GM06990 (cell line): ENCODE measurements around the gene CAMSAP1.
A peak's percentile ranks its signal among the peaks of the same experiment; 100 is the strongest.

Experiments used
- DNase-seq: peaks from one replicate; pipeline ENCODE4 v3.0.0-alpha.2; 2011; ENCODE audit not compliant: insufficient read length; ENCODE audit errors: extremely low read depth
- H3K27me3 ChIP-seq: replicated peaks from 2 replicates; pipeline ENCODE4 v1.6.0; 2011; ENCODE audit warnings: low read length; ENCODE audit not compliant: control insufficient read depth, insufficient read depth
- H3K36me3 ChIP-seq: 2 replicates; pipeline ENCODE4 v1.5.1; 2011; ENCODE audit warnings: low read length; ENCODE audit not compliant: control insufficient read depth, insufficient read depth
- H3K4me3 ChIP-seq: replicated peaks from 2 replicates; pipeline ENCODE4 v1.5.1; 2011; ENCODE audit warnings: low read depth, mild to moderate bottlenecking, control low read depth, low read length
- CTCF ChIP-seq: IDR thresholded peaks from 2 replicates; pipeline ENCODE4 v1.5.1; 2011; ENCODE audit warnings: low read length, control low read depth, mild to moderate bottlenecking, inconsistent platforms; ENCODE audit not compliant: insufficient read depth, poor library complexity, severe bottlenecking

Gene CAMSAP1

GRCh38 chr9:135799261-135799660 lies 108.1 kb downstream of the CAMSAP1 start:
- Histone ChIP-seq H3K36me3 (no peaks in the 10 kb centered on the region), H3K27me3 (no peaks in the 10 kb centered on the region), H3K4me3 (no peak overlapping the region)
- no peak for TF ChIP-seq CTCF
- no peak for DNase-seq

- Histone ChIP-seq H3K27me3 (no peaks in the 10 kb centered on the region), H3K36me3 (no peaks in the 10 kb centered on the region), H3K4me3 (no peak overlapping the region)
- no peak for TF ChIP-seq CTCF
- no peak for DNase-seq
These were observed 109.1 kb downstream of the CAMSAP1 start for GRCh38 chr9:135798263-135798585.

GRCh38 chr9:135797507-135798262 lies 109.7 kb downstream of the CAMSAP1 start:
- peak; percentile 72 for TF ChIP-seq CTCF
- Histone ChIP-seq H3K27me3 (no peaks in the 10 kb centered on the region), H3K4me3 (no peak overlapping the region), H3K36me3 (no peaks in the 10 kb centered on the region)
- no peak for DNase-seq

- no peak for TF ChIP-seq CTCF
- no peak for DNase-seq
- Histone ChIP-seq H3K27me3 (no peaks in the 10 kb centered on the region), H3K36me3 (no peaks in the 10 kb centered on the region), H3K4me3 (no peak overlapping the region)
These were observed 110.4 kb downstream of the CAMSAP1 start for GRCh38 chr9:135796784-135797485.

- TF ChIP-seq CTCF: no peak
- H3K4me3 ChIP-seq: no peak overlapping the region
- no peaks in the 10 kb centered on the region for H3K27me3 ChIP-seq
- DNase-seq: no peak
- no peaks in the 10 kb centered on the region for H3K36me3 ChIP-seq
These were observed 112.0 kb downstream of the CAMSAP1 start for GRCh38 chr9:135795391-135795790.

- Histone ChIP-seq H3K36me3 (no peaks in the 10 kb centered on the region), H3K4me3 (no peak overlapping the region), H3K27me3 (no peaks in the 10 kb centered on the region)
- DNase-seq: no peak
- no peak for TF ChIP-seq CTCF
These were observed 112.9 kb downstream of the CAMSAP1 start for GRCh38 chr9:135794361-135794885.
